Peyer's patch (tissue), 4 donors: ENCODE data around the gene ABTB1. TPM values are rescaled to one million over a fixed set of nuclear protein-coding genes. Genes with fewer than 3 reads are reported as not detected.

Experiments used
- DNase-seq, 3 donors: peaks; one replicate each; pipeline ENCODE4 v3.0.0-alpha.2; 2017 to 2019
- H3K27ac ChIP-seq, 4 donors: fragments of 200-600 bp; sonication (generic); one replicate each; pipeline ENCODE4 v1.5.1; 2016 to 2019
- H3K27me3 ChIP-seq, 2 donors: fragments of 200-600 bp; sonication (generic); one replicate each; pipeline ENCODE4 v1.5.1; 2019
- H3K36me3 ChIP-seq, 3 donors: fragments of 200-600 bp; sonication (generic); one replicate each; pipeline ENCODE4 v1.5.1; 2016 to 2019
- H3K4me1 ChIP-seq, 4 donors: fragments of 200-600 bp; sonication (generic); one replicate each; pipeline ENCODE4 v1.5.1; 2016 to 2019
- H3K4me3 ChIP-seq, 4 donors: fragments of 200-600 bp; sonication (generic); 1 replicate in 3 of 4; 2 replicates in 1 of 4; pipeline ENCODE4 v1.5.1; 2016 to 2019; ENCODE audit warnings: mild to moderate bottlenecking in 1 of 4
- H3K9me3 ChIP-seq, 4 donors: fragments of 200-600 bp; sonication (generic); one replicate each; pipeline ENCODE4 v1.5.1; 2016 to 2019; ENCODE audit warnings: mild to moderate bottlenecking in 1 of 4
- CTCF ChIP-seq, 6 experiments: fragments of 450-650 bp in 4 of 6; fragments of 200-600 bp in 2 of 6; sonication (generic) in 1 of 6; IDR thresholded peaks; one replicate each; pipeline ENCODE4 v1.5.1; 2017 to 2019; ENCODE audit warnings: antibody characterized with exemption in 6 of 6, mild to moderate bottlenecking in 3 of 6, moderate library complexity in 1 of 6
- POLR2A ChIP-seq, 2 donors: fragments of 450-650 bp; IDR thresholded peaks; one replicate each; pipeline ENCODE4 v1.5.1; 2017; ENCODE audit warnings: antibody characterized with exemption in 2 of 2, mild to moderate bottlenecking in 2 of 2, moderate library complexity in 2 of 2
- total RNA-seq, 4 donors: library from RNA; depleted of rRNA; stranded (reverse); fragments of >200 nt; gene quantifications; one replicate each; pipeline ENCODE4 v1.1.0, GENCODE V29; 2016

The ABTB1 gene
- total RNA-seq, 4 donors from 2014 or later, result 38.5 to 80.0 (median 57.1) TPM

GRCh38 chr3:127722091-127722784, 49.5 kb downstream of the ABTB1 start:
- H3K9me3 ChIP-seq, result no peaks in the 10 kb centered on the region
- H3K27ac ChIP-seq, result peak overlapping the region in 1 of 4 donors; percentile 46
- TF ChIP-seq CTCF (IDR thresholded peaks at IDR 0.05) (no peak), POLR2A (IDR thresholded peaks at IDR 0.05) (no peak)
- H3K27me3 ChIP-seq, result no peaks in the 10 kb centered on the region
- no peak overlapping the region for H3K4me3 ChIP-seq
- H3K4me1 ChIP-seq, result peaks cover 0 to 17% (median 0%) of the 10 kb centered on the region in 4 donors
- DNase-seq, result peak in 1 of 3 donors; percentile 26
- peaks cover 0 to 23% (median 0%) of the 10 kb centered on the region in 3 donors for H3K36me3 ChIP-seq

GRCh38 chr3:127723011-127723567, 50.3 kb downstream of the ABTB1 start:
- Histone ChIP-seq H3K9me3 (no peaks in the 10 kb centered on the region), H3K4me3 (no peak overlapping the region), H3K36me3 (peaks cover 0 to 19% (median 0%) of the 10 kb centered on the region in 3 donors), H3K27me3 (no peaks in the 10 kb centered on the region), H3K27ac (peak overlapping the region in 1 of 4 donors; percentile 46), H3K4me1 (peaks cover 0 to 12% (median 0%) of the 10 kb centered on the region in 4 donors)
- DNase-seq, result peak in 1 of 3 donors; percentile 15
- TF ChIP-seq CTCF (IDR thresholded peaks at IDR 0.05) (no peak), POLR2A (IDR thresholded peaks at IDR 0.05) (no peak)

- no peak for DNase-seq
- Histone ChIP-seq H3K9me3 (no peaks in the 10 kb centered on the region), H3K4me1 (peaks cover 0 to 14% (median 0%) of the 10 kb centered on the region in 4 donors), H3K27ac (no peak overlapping the region), H3K36me3 (peaks cover 0 to 4% (median 0%) of the 10 kb centered on the region in 3 donors), H3K4me3 (no peak overlapping the region), H3K27me3 (no peaks in the 10 kb centered on the region)
- TF ChIP-seq CTCF (IDR thresholded peaks at IDR 0.05), result no peak
- TF ChIP-seq POLR2A (IDR thresholded peaks at IDR 0.05), result no peak
These were observed 54.1 kb downstream of the ABTB1 start for GRCh38 chr3:127726894-127727293.

- TF ChIP-seq POLR2A (IDR thresholded peaks at IDR 0.05) (no peak), CTCF (IDR thresholded peaks at IDR 0.05) (no peak)
- Histone ChIP-seq H3K27me3 (no peaks in the 10 kb centered on the region), H3K36me3 (no peaks in the 10 kb centered on the region), H3K9me3 (no peaks in the 10 kb centered on the region), H3K27ac (peak overlapping the region in 1 of 4 donors; percentile 2), H3K4me3 (no peak overlapping the region), H3K4me1 (peaks cover 0 to 3% (median 0%) of the 10 kb centered on the region in 4 donors)
- no peak for DNase-seq
These were observed 55.8 kb downstream of the ABTB1 start for GRCh38 chr3:127728417-127729015.

- Histone ChIP-seq H3K9me3 (no peaks in the 10 kb centered on the region), H3K27me3 (no peaks in the 10 kb centered on the region), H3K27ac (peak overlapping the region in 1 of 4 donors; percentile 2), H3K4me1 (peaks cover 0 to 12% (median 1%) of the 10 kb centered on the region in 4 donors), H3K4me3 (no peak overlapping the region), H3K36me3 (no peaks in the 10 kb centered on the region)
- DNase-seq, result no peak
- TF ChIP-seq POLR2A (IDR thresholded peaks at IDR 0.05) (no peak), CTCF (IDR thresholded peaks at IDR 0.05) (no peak)
These were observed 56.9 kb downstream of the ABTB1 start for GRCh38 chr3:127729556-127730056.
